WTC11 (cell line): ENCODE results near the gene KCMF1. TPM values are rescaled to one million over a fixed set of nuclear protein-coding genes. Genes with fewer than 3 reads are reported as not detected.
A peak's percentile ranks its signal among the peaks of the same experiment; 100 is the strongest.

ENCODE experiments used
- ATAC-seq: fragments of 200-7000 bp; cut with Tn5 transposase; 2 replicates; pipeline ENCODE4 v1.10.0; 2021; ENCODE audit warnings: mild to moderate bottlenecking, moderate library complexity
- CTCF ChIA-PET: fragments of 300-600 bp; sonication (Branson Sonifier 250); formaldehyde crosslinking; loops from one replicate; lab custom pipeline; 2021; ENCODE audit warnings: antibody characterized with exemption; lab: Charles Lee
- POLR2A ChIA-PET: fragments of 350-600 bp; sonication (Branson Sonifier 250); formaldehyde crosslinking; loops from one replicate; lab custom pipeline; 2021; ENCODE audit warnings: antibody characterized with exemption; lab: Charles Lee
- DNase-seq: peaks from one replicate; pipeline ENCODE4 v3.0.0; 2021; ENCODE audit warnings: low spot score
- H3K27ac Mint-ChIP-seq: 2 replicates; pipeline ENCODE4 v1.8.0; 2021; ENCODE audit warnings: mixed read lengths
- H3K27me3 Mint-ChIP-seq: 2 replicates; pipeline ENCODE4 v1.8.0; 2021; ENCODE audit warnings: low read depth, mild to moderate bottlenecking, moderate library complexity, mixed read lengths
- H3K36me3 Mint-ChIP-seq: 2 replicates; pipeline ENCODE4 v1.8.0; 2021; ENCODE audit warnings: mixed read lengths
- H3K4me1 Mint-ChIP-seq: 2 replicates; pipeline ENCODE4 v1.8.0; 2022; ENCODE audit warnings: mixed read lengths
- H3K4me3 Mint-ChIP-seq: 2 replicates; pipeline ENCODE4 v1.8.0; 2021; ENCODE audit warnings: mild to moderate bottlenecking, moderate library complexity, mixed read lengths
- H3K9me3 Mint-ChIP-seq: 2 replicates; pipeline ENCODE4 v1.8.0; 2021; ENCODE audit warnings: mixed read lengths
- ARID4B ChIP-seq: sonication (generic); formaldehyde crosslinking; IDR thresholded peaks from 2 replicates; pipeline ENCODE4 v1.8.0; 2023; ENCODE audit warnings: missing genetic modification reagents, mild to moderate bottlenecking, borderline replicate concordance
- CREM ChIP-seq: sonication (generic); formaldehyde crosslinking; IDR thresholded peaks from 2 replicates; pipeline ENCODE4 v1.8.1; 2022; ENCODE audit warnings: mild to moderate bottlenecking, missing genetic modification reagents, moderate library complexity
- FOXK1 ChIP-seq: sonication (generic); formaldehyde crosslinking; IDR thresholded peaks from 2 replicates; pipeline ENCODE4 v1.8.0; 2022; ENCODE audit warnings: mild to moderate bottlenecking, moderate library complexity, missing genetic modification reagents
- GRHL2 ChIP-seq: fragments of 250-450 bp; sonication (Bioruptor Pico); IDR thresholded peaks from 2 replicates; pipeline ENCODE4 v1.8.0; 2022; ENCODE audit warnings: mild to moderate bottlenecking, moderate library complexity; ENCODE audit not compliant: insufficient replicate concordance, severe bottlenecking
- GTF2I ChIP-seq: fragments of 250-450 bp; sonication (Bioruptor Pico); conservative IDR thresholded peaks from 2 replicates; pipeline ENCODE4 v1.4.0; 2021; ENCODE audit warnings: mild to moderate bottlenecking
- JUN ChIP-seq: sonication (generic); formaldehyde crosslinking; IDR thresholded peaks from 2 replicates; pipeline ENCODE4 v1.8.0; 2023; ENCODE audit warnings: mild to moderate bottlenecking, missing genetic modification reagents
- MAX ChIP-seq: sonication (generic); formaldehyde crosslinking; IDR thresholded peaks from 2 replicates; pipeline ENCODE4 v1.8.0; 2022; ENCODE audit warnings: mild to moderate bottlenecking, missing genetic modification reagents
- NFYB ChIP-seq: sonication (generic); formaldehyde crosslinking; conservative IDR thresholded peaks from 2 replicates; pipeline ENCODE4 v1.8.0; 2022; ENCODE audit warnings: low read depth, missing genetic modification reagents
- NR1H2 ChIP-seq: sonication (generic); formaldehyde crosslinking; IDR thresholded peaks from 2 replicates; pipeline ENCODE4 v1.9.0; 2021; ENCODE audit warnings: mild to moderate bottlenecking, moderate library complexity, missing genetic modification reagents
- NR3C1 ChIP-seq: sonication (generic); formaldehyde crosslinking; conservative IDR thresholded peaks from 2 replicates; pipeline ENCODE4 v1.8.1; 2023; ENCODE audit warnings: low read depth, mild to moderate bottlenecking, missing genetic modification reagents
- ZBTB21 ChIP-seq: sonication (generic); formaldehyde crosslinking; IDR thresholded peaks from 2 replicates; pipeline ENCODE4 v1.8.1; 2023; ENCODE audit warnings: mild to moderate bottlenecking, missing genetic modification reagents, borderline replicate concordance
- ZNF219 ChIP-seq: sonication (generic); formaldehyde crosslinking; IDR thresholded peaks from 2 replicates; pipeline ENCODE4 v1.8.0; 2023; ENCODE audit warnings: missing genetic modification reagents, mild to moderate bottlenecking, borderline replicate concordance
- ZNF317 ChIP-seq: sonication (generic); formaldehyde crosslinking; IDR thresholded peaks from 2 replicates; pipeline ENCODE4 v1.8.1; 2023; ENCODE audit warnings: low read depth, mild to moderate bottlenecking, moderate library complexity, missing genetic modification reagents, borderline replicate concordance
- ZNF423 ChIP-seq: fragments of 250-450 bp; sonication (Bioruptor Pico); IDR thresholded peaks from 2 replicates; pipeline ENCODE4 v2.1.2; 2022; ENCODE audit warnings: mild to moderate bottlenecking, moderate library complexity
- ZNF532 ChIP-seq: fragments of 250-450 bp; sonication (Bioruptor Pico); IDR thresholded peaks from 2 replicates; pipeline ENCODE4 v1.9.0; 2021; ENCODE audit warnings: mild to moderate bottlenecking, borderline replicate concordance
- ZSCAN18 ChIP-seq: fragments of 250-450 bp; sonication (Bioruptor Pico); IDR thresholded peaks from 2 replicates; pipeline ENCODE4 v2.1.2; 2022; ENCODE audit warnings: mild to moderate bottlenecking, moderate library complexity
- total RNA-seq: library from RNA; stranded (reverse); gene quantifications from 3 replicates; pipeline ENCODE4 v1.2.3, GENCODE V29; 2021
- TF ChIP-seq, protein P1 (sequence below): sonication (generic); formaldehyde crosslinking; conservative IDR thresholded peaks from 2 replicates; pipeline ENCODE4 v1.8.1; 2022; ENCODE audit warnings: mild to moderate bottlenecking, missing genetic modification reagents
- TF ChIP-seq, protein P2 (sequence below): fragments of 250-450 bp; sonication (Bioruptor Pico); IDR thresholded peaks from 2 replicates; pipeline ENCODE4 v1.9.0; 2021; ENCODE audit warnings: moderate library complexity, mild to moderate bottlenecking, inconsistent platforms, borderline replicate concordance
- TF ChIP-seq, protein P3 (sequence below): sonication (generic); formaldehyde crosslinking; conservative IDR thresholded peaks from 2 replicates; pipeline ENCODE4 v1.8.1; 2023; ENCODE audit warnings: mild to moderate bottlenecking, low read depth, missing genetic modification reagents, moderate library complexity

Gene KCMF1
- total RNA-seq, 1 experiment from 2014 or later: 117 TPM

- TF ChIP-seq ARID4B (CRISPR knock-in tag) (0 out of 2 replicates have a peak, but pooled peaks have one; percentile 51), FOXK1 (CRISPR knock-in tag) (0 out of 2 replicates have a peak, but pooled peaks have one; percentile 25), MAX (CRISPR knock-in tag) (peak; percentile 89), CREM (CRISPR knock-in tag) (no peak), ZNF423 (CRISPR knock-in tag) (peak; percentile 77), NR1H2 (CRISPR knock-in tag) (no peak), JUN (no peak)
Observed at GRCh38 chr2:84925724-84926376, 45.1 kb upstream of the KCMF1 start (continued).

GRCh38 chr2:84927275-84927627 is 43.7 kb upstream of the KCMF1 start:
- Mint-ChIP-seq H3K4me1 (peaks cover 33% of the 10 kb centered on the region), H3K27ac (no peak overlapping the region; the same call in 1 of the 2 replicates)
- CTCF ChIA-PET: no interaction called here

DNA sequence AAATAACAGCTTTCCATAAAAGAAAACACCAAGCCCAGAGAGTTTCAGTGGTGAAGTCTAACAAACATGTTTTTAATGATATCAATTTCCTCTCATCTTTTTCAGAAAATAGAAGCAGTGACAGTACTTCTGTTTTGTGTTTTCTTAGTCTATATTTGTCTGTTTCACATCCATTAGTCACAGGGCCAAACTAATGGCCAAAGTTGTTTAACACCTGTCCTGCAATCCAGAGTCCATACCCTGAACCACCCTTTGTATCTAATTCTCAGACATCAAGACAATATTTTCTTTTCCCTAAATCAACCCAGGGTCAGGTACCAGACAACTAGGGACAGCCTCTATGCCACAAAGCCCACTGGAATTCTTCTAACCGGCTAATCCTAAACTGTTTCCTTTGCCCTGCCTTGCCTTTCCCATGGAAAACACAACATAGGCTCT is 39.6 kb upstream of the KCMF1 start:
- H3K36me3 Mint-ChIP-seq: no peaks in the 10 kb centered on the region
- no peak overlapping the region for H3K4me3 Mint-ChIP-seq
- DNase-seq (no peak), ATAC-seq (no peak)
- ChIA-PET POLR2A (no interaction called here), CTCF (interaction anchor here (0.6 kb wide), 1 partner anchor 10 kb away, joined by 8 read pairs; no protein-coding TSS in a partner anchor)
- peaks cover 5% of the 10 kb centered on the region for H3K27me3 Mint-ChIP-seq
- H3K27ac Mint-ChIP-seq: peak overlapping the region; percentile 27; the same call in 1 of the 2 replicates
- H3K4me1 Mint-ChIP-seq: peaks cover 19% of the 10 kb centered on the region
- no peaks in the 10 kb centered on the region for H3K9me3 Mint-ChIP-seq
- TF ChIP-seq NFYB (CRISPR knock-in tag): no peak
- TF ChIP-seq ZSCAN18 (CRISPR knock-in tag): no peak
- TF ChIP-seq ZNF532 (CRISPR knock-in tag): no peak
- no peak for TF ChIP-seq ZBTB21 (CRISPR knock-in tag)

More at GRCh38 chr2:84927275-84927627, 43.7 kb upstream of the KCMF1 start:
- ATAC-seq: no peak
- TF ChIP-seq ZNF317 (CRISPR knock-in tag) (no peak), FOXK1 (CRISPR knock-in tag) (no peak), ZNF219 (CRISPR knock-in tag) (no peak), CREM (CRISPR knock-in tag) (no peak), GTF2I (CRISPR knock-in tag) (no peak), GRHL2 (CRISPR knock-in tag) (no peak), NR3C1 (CRISPR knock-in tag) (no peak)
- TF ChIP-seq, protein P1, sequence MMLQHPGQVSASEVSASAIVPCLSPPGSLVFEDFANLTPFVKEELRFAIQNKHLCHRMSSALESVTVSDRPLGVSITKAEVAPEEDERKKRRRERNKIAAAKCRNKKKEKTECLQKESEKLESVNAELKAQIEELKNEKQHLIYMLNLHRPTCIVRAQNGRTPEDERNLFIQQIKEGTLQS (CRISPR knock-in tag): no peak
- TF ChIP-seq, protein P2, sequence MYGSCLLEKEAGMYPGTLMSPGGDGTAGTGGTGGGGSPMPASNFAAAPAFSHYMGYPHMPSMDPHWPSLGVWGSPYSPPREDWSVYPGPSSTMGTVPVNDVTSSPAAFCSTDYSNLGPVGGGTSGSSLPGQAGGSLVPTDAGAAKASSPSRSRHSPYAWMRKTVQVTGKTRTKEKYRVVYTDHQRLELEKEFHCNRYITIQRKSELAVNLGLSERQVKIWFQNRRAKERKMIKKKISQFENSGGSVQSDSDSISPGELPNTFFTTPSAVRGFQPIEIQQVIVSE (CRISPR knock-in tag): no peak
- TF ChIP-seq, protein P3, sequence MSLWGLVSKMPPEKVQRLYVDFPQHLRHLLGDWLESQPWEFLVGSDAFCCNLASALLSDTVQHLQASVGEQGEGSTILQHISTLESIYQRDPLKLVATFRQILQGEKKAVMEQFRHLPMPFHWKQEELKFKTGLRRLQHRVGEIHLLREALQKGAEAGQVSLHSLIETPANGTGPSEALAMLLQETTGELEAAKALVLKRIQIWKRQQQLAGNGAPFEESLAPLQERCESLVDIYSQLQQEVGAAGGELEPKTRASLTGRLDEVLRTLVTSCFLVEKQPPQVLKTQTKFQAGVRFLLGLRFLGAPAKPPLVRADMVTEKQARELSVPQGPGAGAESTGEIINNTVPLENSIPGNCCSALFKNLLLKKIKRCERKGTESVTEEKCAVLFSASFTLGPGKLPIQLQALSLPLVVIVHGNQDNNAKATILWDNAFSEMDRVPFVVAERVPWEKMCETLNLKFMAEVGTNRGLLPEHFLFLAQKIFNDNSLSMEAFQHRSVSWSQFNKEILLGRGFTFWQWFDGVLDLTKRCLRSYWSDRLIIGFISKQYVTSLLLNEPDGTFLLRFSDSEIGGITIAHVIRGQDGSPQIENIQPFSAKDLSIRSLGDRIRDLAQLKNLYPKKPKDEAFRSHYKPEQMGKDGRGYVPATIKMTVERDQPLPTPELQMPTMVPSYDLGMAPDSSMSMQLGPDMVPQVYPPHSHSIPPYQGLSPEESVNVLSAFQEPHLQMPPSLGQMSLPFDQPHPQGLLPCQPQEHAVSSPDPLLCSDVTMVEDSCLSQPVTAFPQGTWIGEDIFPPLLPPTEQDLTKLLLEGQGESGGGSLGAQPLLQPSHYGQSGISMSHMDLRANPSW (CRISPR knock-in tag): no peak
- TF ChIP-seq, all 79 proteins: peak for 0
- POLR2A ChIA-PET: interaction anchor here (2.4 kb wide), 1 partner anchor 43 kb away, joined by 13 read pairs; the partner anchor contains the start of gene KCMF1
- Mint-ChIP-seq H3K36me3 (no peaks in the 10 kb centered on the region), H3K27me3 (peaks cover 12% of the 10 kb centered on the region), H3K4me3 (no peak overlapping the region), H3K9me3 (0 out of 2 replicates have a peak, but pooled peaks cover 3% of the 10 kb centered on the region)
- no peak for DNase-seq
